IPS-20b (cell line): ENCODE results near the gene DOCK4.
"Not testable (repeated sequence)": the region's sequence is repeated elsewhere in the genome, so short reads cannot be mapped to it uniquely, and the experiment has no call there.

Experiments
- H3K27ac ChIP-seq: one replicate; pipeline ENCODE4 v1.5.1; 2013; ENCODE audit warnings: low read length
- H3K27me3 ChIP-seq: 2 replicates; pipeline ENCODE4 v1.6.1; 2013; ENCODE audit warnings: mild to moderate bottlenecking, low read length, inconsistent platforms; ENCODE audit not compliant: insufficient read depth
- H3K36me3 ChIP-seq: 2 replicates; pipeline ENCODE4 v1.6.1; 2013; ENCODE audit warnings: low read depth, mild to moderate bottlenecking, inconsistent platforms, low read length, moderate library complexity; ENCODE audit not compliant: insufficient read depth
- H3K4me1 ChIP-seq: 2 replicates; pipeline ENCODE4 v1.6.1; 2013; ENCODE audit warnings: mild to moderate bottlenecking, control low read depth, inconsistent platforms, low read length, moderate library complexity; ENCODE audit not compliant: insufficient read depth
- H3K4me3 ChIP-seq: 2 replicates; pipeline ENCODE4 v1.5.1; 2013; ENCODE audit warnings: mild to moderate bottlenecking, low read length, inconsistent platforms
- H3K9ac ChIP-seq: 2 replicates; pipeline ENCODE4 v1.6.1; 2013; ENCODE audit warnings: low read depth, mild to moderate bottlenecking, inconsistent platforms, low read length, moderate library complexity
- H3K9me3 ChIP-seq: 2 replicates; pipeline ENCODE4 v1.6.1; 2013; ENCODE audit warnings: mild to moderate bottlenecking, low read depth, low read length, inconsistent platforms; ENCODE audit not compliant: insufficient read depth

The DOCK4 gene

DNA sequence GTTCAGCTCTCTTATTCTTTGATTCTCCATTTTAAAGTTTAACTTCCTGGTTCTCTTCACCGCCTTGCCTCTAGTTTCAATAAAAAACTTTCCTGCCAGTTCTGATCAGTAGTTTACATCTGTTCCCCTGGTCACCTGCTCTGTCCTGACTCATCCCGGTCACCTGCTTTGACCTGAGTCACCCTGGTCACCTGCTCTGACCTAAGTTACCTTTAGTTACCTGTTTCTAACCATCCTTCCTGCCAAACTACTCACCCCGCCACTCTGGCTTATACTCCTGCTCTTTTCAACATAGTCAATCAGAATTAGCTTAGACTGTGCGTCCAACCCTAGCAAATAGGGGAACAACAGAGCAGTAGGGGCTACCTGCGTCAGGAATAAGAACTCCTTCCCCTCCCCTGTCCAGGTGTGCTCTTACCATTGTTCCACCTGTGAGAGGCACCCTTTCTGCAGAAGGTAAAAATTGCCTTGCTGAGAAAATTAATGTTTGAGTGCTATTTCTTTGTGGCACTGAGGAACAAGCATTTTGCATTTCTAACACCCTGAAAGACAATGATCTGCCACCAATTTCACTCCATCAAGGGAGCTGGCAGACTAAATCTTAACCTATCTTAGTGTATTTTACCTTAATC, 263.6 kb downstream of the DOCK4 start:
- no peaks in the 10 kb centered on the region for H3K4me1 ChIP-seq
- peaks cover 34% of the 10 kb centered on the region for H3K36me3 ChIP-seq
- H3K27ac ChIP-seq: no peak overlapping the region
- H3K4me3 ChIP-seq: no peak overlapping the region
- peaks cover 28% of the 10 kb centered on the region for H3K9me3 ChIP-seq
- no peaks in the 10 kb centered on the region for H3K27me3 ChIP-seq
- no peak overlapping the region for H3K9ac ChIP-seq

DNA sequence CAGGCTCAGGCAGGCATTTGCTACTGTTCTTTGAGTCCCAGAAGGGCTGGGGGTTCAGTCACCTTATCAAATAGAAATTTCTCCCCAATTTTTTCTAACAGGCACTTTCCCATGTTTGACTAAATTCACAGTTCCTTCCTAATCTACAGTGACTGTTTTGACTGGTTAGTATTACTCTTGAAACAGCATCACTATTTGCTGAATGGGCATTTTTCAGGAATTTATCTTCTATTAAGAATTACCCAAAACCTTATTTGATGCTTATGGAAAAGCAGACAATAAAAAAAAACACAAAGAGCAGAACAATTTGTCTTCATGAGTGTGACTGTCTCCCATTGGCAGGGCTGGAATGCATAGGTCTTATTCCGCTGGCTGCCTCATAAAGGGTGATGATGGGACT, 269.0 kb downstream of the DOCK4 start:
- no peaks in the 10 kb centered on the region for H3K27me3 ChIP-seq

DNA sequence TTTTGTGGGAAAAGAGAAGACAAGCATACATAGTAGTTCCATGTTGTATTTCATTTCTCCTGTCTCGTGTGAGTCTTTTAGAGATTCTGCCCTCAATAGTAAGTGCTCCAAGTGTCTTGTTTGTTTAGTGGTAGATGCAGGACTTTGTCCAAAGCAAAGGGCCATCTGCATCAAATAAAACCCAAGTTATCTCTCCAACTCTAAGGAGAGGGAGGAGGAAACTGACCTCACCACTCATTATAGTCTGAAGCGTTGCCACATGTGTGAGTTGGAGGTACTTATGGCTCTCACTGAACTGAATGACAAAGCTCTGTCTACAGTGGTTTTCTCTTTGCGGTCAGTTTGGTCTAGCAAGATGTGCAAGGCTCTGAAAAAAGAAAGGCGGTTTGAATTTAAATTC, 272.6 kb downstream of the DOCK4 start:
- no peak overlapping the region for H3K27ac ChIP-seq
- no peak overlapping the region for H3K4me3 ChIP-seq
- H3K9me3 ChIP-seq: no peaks in the 10 kb centered on the region
- H3K36me3 ChIP-seq: no peaks in the 10 kb centered on the region; the same call in 1 of the 2 replicates
- H3K9ac ChIP-seq: no peak overlapping the region
- peaks cover 20% of the 10 kb centered on the region for H3K4me1 ChIP-seq
- H3K27me3 ChIP-seq: no peaks in the 10 kb centered on the region

More for the DNA sequence above, 269.0 kb downstream of the DOCK4 start:
- peaks cover 9% of the 10 kb centered on the region for H3K36me3 ChIP-seq
- no peak overlapping the region for H3K4me3 ChIP-seq
- peaks cover 3% of the 10 kb centered on the region; the same call in 1 of the 2 replicates for H3K9me3 ChIP-seq
- peaks cover 2% of the 10 kb centered on the region; the same call in 1 of the 2 replicates for H3K4me1 ChIP-seq
- H3K9ac ChIP-seq: no peak overlapping the region
- H3K27ac ChIP-seq: no peak overlapping the region

DNA sequence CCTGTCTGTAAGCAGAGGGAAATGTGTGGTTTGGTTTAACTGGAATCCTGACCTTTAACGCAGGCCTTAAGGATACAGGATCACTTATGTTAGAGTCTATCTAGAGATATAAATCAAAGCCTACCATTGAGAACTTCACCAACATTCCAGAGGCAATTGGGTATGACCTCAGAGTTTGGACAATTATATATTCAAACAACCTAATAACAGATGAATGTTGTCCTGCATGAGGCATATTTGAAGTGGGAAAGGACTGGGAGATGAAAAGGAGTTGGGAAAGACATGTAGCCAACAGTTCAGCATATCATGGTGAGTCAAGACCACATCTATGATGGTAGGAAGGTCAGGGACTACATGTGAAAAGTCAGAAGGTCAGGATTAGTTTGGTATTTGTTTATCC, 274.2 kb downstream of the DOCK4 start:
- H3K27ac ChIP-seq: no peak overlapping the region
- H3K27me3 ChIP-seq: no peaks in the 10 kb centered on the region
- no peak overlapping the region for H3K9ac ChIP-seq
- H3K36me3 ChIP-seq: no peaks in the 10 kb centered on the region
- peaks cover 31% of the 10 kb centered on the region for H3K4me1 ChIP-seq
- no peak overlapping the region for H3K4me3 ChIP-seq
- no peaks in the 10 kb centered on the region for H3K9me3 ChIP-seq

DNA sequence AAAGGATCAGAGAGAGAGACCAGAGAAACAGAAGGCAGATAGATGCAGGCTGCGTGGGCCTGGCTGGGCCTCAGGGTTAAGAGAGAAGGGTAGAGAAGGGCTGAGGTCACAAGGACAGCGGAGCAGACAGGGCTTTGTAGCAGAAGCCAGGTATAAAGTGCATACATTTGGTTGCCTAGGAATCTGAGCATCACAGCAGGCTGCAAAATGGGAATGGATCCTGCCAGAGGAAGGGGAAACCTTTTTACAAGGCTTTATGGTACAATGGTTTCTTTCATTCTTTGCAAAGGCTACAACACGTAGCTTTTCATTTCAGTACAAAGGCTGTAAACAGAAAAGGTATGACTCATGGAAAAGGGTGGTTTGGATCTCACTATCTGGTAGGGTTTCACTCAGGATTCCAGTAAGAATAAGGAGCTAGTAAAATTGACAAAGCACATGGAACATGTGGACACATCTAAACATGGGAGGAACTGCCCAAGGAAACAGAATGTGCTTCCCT, 275.1 kb downstream of the DOCK4 start:
- Histone ChIP-seq H3K4me1 (peaks cover 35% of the 10 kb centered on the region), H3K27ac (peak overlapping the region; percentile 50), H3K27me3 (no peaks in the 10 kb centered on the region), H3K9me3 (no peaks in the 10 kb centered on the region), H3K4me3 (no peak overlapping the region), H3K9ac (peak overlapping the region; percentile 26; the same call in 1 of the 2 replicates), H3K36me3 (no peaks in the 10 kb centered on the region)

DNA sequence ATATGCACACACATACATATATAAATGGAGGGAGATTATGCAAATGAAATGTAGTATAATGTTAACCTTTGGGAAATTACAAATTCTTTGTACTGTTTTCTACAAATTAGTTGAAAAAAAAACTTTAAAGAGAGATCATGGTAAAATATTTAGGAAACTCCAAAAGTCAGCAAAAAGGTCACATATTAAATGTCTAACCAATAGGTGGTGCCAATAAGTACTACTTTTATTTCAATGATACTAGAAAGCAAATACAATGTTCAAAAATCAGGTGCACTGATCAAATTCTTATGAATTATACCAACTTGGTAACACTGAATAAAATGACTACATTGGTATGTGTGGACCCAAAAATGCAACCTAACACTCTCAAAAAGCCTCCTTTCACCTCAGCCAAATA, 276.9 kb downstream of the DOCK4 start:
- no peak overlapping the region for H3K9ac ChIP-seq
- peaks cover 43% of the 10 kb centered on the region for H3K4me1 ChIP-seq
- no peak overlapping the region for H3K4me3 ChIP-seq
- H3K36me3 ChIP-seq: no peaks in the 10 kb centered on the region
- no peaks in the 10 kb centered on the region for H3K27me3 ChIP-seq
- no peaks in the 10 kb centered on the region for H3K9me3 ChIP-seq
- no peak overlapping the region for H3K27ac ChIP-seq

DNA sequence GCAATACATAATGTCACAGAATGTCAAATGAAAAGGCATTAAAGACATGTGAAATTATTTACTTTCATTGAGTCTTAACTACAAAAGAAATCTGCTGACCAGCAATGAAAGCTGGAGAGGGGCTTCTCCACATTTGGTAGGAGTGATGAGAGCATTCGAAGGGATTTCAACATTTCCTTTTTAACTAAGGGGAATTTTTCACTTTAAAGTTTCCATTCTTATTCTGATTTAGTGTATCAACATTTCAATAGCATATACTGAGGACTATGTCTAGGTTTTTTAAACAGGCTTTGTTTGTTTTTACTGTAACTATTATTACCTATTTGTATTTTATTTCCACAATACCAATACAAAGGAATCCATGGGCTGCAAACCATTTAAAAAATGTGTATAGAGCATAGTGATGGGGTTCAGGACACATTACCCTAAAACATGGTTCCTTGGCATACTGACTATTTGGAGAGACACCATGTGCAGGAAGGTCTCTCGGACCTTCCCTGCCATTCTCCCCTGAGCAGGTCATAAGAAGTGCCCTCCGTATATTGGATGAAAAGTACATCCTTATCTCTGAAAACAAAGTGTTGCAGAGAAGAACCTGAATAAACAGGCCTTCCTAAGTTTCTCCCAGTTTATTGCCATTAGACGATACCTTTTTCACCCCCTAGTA, 278.7 kb downstream of the DOCK4 start:
- Histone ChIP-seq H3K36me3 (no peaks in the 10 kb centered on the region), H3K9me3 (no peaks in the 10 kb centered on the region), H3K27me3 (no peaks in the 10 kb centered on the region), H3K27ac (peak overlapping the region; percentile 17), H3K4me1 (peaks cover 43% of the 10 kb centered on the region), H3K9ac (peak overlapping the region; percentile 39; the same call in 1 of the 2 replicates), H3K4me3 (0 out of 2 replicates have a peak overlapping the region, but pooled peaks have one; percentile 14)

DNA sequence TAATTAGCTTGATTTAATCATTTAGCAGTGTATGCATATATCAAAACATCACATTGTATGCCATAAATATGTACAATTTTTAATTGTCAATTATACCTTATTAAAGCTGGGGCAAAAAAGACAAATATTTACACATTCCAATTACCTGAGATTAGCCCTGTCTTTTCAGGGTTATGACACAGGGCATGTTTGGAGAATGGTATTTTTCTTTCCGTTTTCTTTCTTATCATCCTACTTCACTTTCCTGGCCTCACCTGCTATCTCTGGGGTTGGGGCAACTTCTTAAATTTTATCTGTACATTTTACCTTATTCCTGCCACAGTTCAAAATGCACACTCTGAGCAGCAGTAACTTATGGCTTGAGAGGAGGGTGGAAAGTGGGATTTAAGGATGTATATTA, 285.9 kb downstream of the DOCK4 start:
- Histone ChIP-seq H3K9me3 (no peaks in the 10 kb centered on the region), H3K27ac (no peak overlapping the region), H3K36me3 (no peaks in the 10 kb centered on the region), H3K4me3 (no peak overlapping the region), H3K27me3 (no peaks in the 10 kb centered on the region), H3K4me1 (peaks cover 6% of the 10 kb centered on the region; the same call in 1 of the 2 replicates), H3K9ac (no peak overlapping the region)

DNA sequence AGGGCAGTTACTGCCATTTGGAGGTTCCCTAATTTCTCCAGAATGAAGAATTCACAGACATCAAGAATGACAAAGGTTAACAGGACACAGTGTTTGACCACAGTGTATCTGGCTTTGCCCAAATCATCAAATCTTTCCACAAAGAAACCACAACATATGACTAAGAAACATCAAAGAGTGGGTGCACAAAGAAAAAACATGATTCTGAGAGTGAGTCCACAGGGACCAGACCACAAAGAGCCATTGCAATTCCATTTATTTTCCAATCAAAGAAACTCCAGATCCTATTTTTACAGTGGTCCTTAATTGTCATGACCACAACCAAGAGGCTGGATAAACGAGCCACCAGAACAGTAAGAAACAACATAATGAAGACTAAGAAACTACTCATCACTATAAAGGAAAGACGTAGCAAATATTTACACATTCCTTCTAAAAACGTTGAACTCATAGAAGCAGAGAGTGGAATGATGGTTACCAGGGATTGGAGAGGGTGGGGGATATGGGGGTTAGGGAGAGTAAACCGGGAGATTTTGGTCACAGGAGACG, 286.5 kb downstream of the DOCK4 start:
- Histone ChIP-seq H3K27ac (no peak overlapping the region), H3K4me3 (no peak overlapping the region), H3K9me3 (no peaks in the 10 kb centered on the region), H3K9ac (no peak overlapping the region), H3K27me3 (no peaks in the 10 kb centered on the region), H3K36me3 (no peaks in the 10 kb centered on the region), H3K4me1 (no peaks in the 10 kb centered on the region; the same call in 1 of the 2 replicates)

DNA sequence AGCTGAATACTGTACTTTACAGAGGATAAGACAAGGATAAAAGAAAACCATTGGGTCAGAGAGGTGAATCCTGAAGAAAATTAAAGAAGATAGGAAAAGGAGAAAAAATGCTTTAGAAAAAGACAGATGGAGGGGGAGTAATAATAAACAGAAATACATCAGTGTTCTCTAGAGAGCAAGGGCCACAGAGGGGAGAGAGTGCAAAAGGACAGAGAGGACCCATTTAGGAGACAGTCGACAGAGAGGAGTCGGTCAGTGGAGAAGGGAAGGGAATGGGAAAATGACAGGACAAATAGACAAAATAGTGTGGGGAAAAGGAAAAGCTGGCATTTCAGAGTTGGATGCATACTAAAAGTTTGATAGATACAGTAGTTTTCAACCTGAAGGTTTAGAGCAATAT, 287.0 kb downstream of the DOCK4 start:
- Histone ChIP-seq H3K4me3 (no peak overlapping the region), H3K36me3 (no peaks in the 10 kb centered on the region), H3K27ac (no peak overlapping the region), H3K4me1 (no peaks in the 10 kb centered on the region; the same call in 1 of the 2 replicates), H3K27me3 (no peaks in the 10 kb centered on the region), H3K9me3 (no peaks in the 10 kb centered on the region), H3K9ac (no peak overlapping the region)

DNA sequence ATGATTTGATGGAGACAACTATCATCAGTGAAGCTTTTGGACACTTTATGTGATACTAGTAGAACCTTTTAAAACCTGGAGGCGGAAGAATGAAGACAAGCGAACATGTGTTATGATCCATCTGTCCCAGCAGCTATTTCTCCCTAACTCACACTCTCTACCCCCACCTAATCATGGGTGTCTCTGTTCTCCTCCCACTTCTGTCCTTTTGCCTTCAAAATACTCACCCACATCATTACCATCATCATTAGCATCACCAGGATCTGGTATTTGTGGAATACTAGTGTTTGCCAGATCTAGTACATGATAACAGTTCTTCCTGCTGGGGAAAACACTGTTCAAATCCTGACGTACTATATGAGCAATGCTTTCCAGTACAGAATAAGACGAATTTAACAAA, 287.7 kb downstream of the DOCK4 start:
- no peaks in the 10 kb centered on the region; the same call in 1 of the 2 replicates for H3K4me1 ChIP-seq
- H3K27me3 ChIP-seq: no peaks in the 10 kb centered on the region
- H3K36me3 ChIP-seq: no peaks in the 10 kb centered on the region
- no peak overlapping the region for H3K27ac ChIP-seq
- H3K9me3 ChIP-seq: no peaks in the 10 kb centered on the region
- no peak overlapping the region for H3K4me3 ChIP-seq
- no peak overlapping the region for H3K9ac ChIP-seq

DNA sequence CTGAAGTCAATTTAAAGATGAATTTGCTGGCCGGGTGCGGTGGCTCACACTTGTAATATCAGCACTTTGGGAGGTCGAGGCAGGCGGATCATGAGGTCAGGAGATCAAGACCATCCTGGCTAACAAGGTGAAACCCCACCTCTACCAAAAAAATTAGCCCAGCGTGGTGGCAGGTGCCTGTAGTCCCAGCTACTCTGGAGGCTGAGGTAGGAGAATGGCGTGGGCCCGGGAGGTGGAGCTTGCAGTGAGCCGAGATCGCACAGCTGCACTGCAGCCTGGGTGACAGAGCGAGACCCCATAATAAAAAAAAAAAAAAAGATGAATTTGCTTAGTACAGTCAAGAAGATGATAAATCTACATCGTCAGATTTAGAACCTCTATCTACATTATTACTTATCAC, 288.8 kb downstream of the DOCK4 start:
- not testable (repeated sequence) for H3K4me3 ChIP-seq, H3K36me3 ChIP-seq, H3K27me3 ChIP-seq, H3K4me1 ChIP-seq, H3K27ac ChIP-seq, H3K9me3 ChIP-seq, H3K9ac ChIP-seq
